NB4 (cell line): ENCODE measurements around the gene JAK1.

Experiments used
- CTCF ChIP-seq: IDR thresholded peaks from one replicate; pipeline ENCODE4 v1.5.1; 2012; ENCODE audit warnings: low read depth, low read length
- MAX ChIP-seq: IDR thresholded peaks from 2 replicates; pipeline ENCODE4 v1.6.1; 2011; ENCODE audit warnings: low read depth, low read length
- MYC ChIP-seq: IDR thresholded peaks from 2 replicates; pipeline ENCODE4 v1.6.1; 2011; ENCODE audit warnings: low read depth, low read length
- POLR2A ChIP-seq: IDR thresholded peaks from 2 replicates; pipeline ENCODE4 v1.6.1; 2011; ENCODE audit warnings: mild to moderate bottlenecking; ENCODE audit not compliant: insufficient read length; ENCODE audit errors: extremely low read depth

- TF ChIP-seq CTCF (no peak), POLR2A (no peak), MAX (no peak), MYC (no peak)
These were observed 8.0 kb upstream of the JAK1 start for GRCh38 chr1:64974288-64974825.
